Activated T-helper 1 cell treated with Interleukin-2 at 50 U/mL for 16 hours (primary cell): ENCODE results near the gene TMED5.
"Not testable (repeated sequence)": the region's sequence is repeated elsewhere in the genome, so short reads cannot be mapped to it uniquely, and the experiment has no call there.

ENCODE experiments used
- DNase-seq: peaks from one replicate; pipeline ENCODE4 v3.0.0-alpha.2; 2020; ENCODE audit warnings: low read depth

The TMED5 gene

GRCh38 chr1:93179886-93180722 is at the start of gene TMED5:
Gene TMED5, minus strand, starts transcription at chr1:93180413. Its CDS starts 171 bp downstream, at chr1:93180242.
- DNase-seq, result peak; percentile 93

GRCh38 chr1:93223023-93223675 is 42.9 kb upstream of the TMED5 start:
- no peak for DNase-seq

GRCh38 chr1:93221913-93222312 is 41.7 kb upstream of the TMED5 start:
- no peak for DNase-seq

GRCh38 chr1:93220716-93221115 is 40.5 kb upstream of the TMED5 start:
- DNase-seq, result not testable (repeated sequence)

- no peak for DNase-seq
Measured at GRCh38 chr1:93219443-93219842, 39.2 kb upstream of the TMED5 start.

- DNase-seq, result no peak
Measured at GRCh38 chr1:93215322-93215721, 35.1 kb upstream of the TMED5 start.

GRCh38 chr1:93207211-93207610 is 27.0 kb upstream of the TMED5 start:
- no peak for DNase-seq

GRCh38 chr1:93206567-93206954 is 26.3 kb upstream of the TMED5 start:
- DNase-seq, result no peak

GRCh38 chr1:93205892-93206566 is 25.8 kb upstream of the TMED5 start:
- DNase-seq, result no peak

- DNase-seq, result no peak
Measured at GRCh38 chr1:93200714-93201113, 20.5 kb upstream of the TMED5 start.

GRCh38 chr1:93200086-93200620 is 19.9 kb upstream of the TMED5 start:
- no peak for DNase-seq

GRCh38 chr1:93199150-93199549 is 18.9 kb upstream of the TMED5 start:
- no peak for DNase-seq

GRCh38 chr1:93196591-93196990 is 16.4 kb upstream of the TMED5 start:
- no peak for DNase-seq

- no peak for DNase-seq
Measured at GRCh38 chr1:93194231-93194990, 14.2 kb upstream of the TMED5 start.

- DNase-seq, result no peak
Measured at GRCh38 chr1:93190432-93190831, 10.2 kb upstream of the TMED5 start.

- no peak for DNase-seq
Measured at GRCh38 chr1:93186667-93187066, 6.5 kb upstream of the TMED5 start.

- DNase-seq, result peak; percentile 28
Measured at GRCh38 chr1:93180723-93181613, 755 bp upstream of the TMED5 start, which contains the start of gene CCDC18. Gene CCDC18, plus strand, starts transcription at chr1:93180724. Its CDS starts 2,638 bp downstream, at chr1:93183362.

GRCh38 chr1:93178418-93178817 is 1.8 kb downstream of the TMED5 start:
- no peak for DNase-seq

GRCh38 chr1:93177991-93178390 is 2.2 kb downstream of the TMED5 start:
- DNase-seq, result no peak

GRCh38 chr1:93174638-93175037 is 5.6 kb downstream of the TMED5 start:
- DNase-seq, result not testable (repeated sequence)

GRCh38 chr1:93172778-93173177 is 7.4 kb downstream of the TMED5 start:
- DNase-seq, result no peak
